PC-3 (cell line): Measurements from ENCODE around the gene KRTAP20-1. TPM values are rescaled to one million over a fixed set of nuclear protein-coding genes. Genes with fewer than 3 reads are reported as not detected.

Experiments
- ATAC-seq: fragments of 200-7000 bp; cut with Tn5 transposase; 2 replicates; pipeline ENCODE4 v1.9.1; 2020; ENCODE audit warnings: mild to moderate bottlenecking, moderate library complexity
- BruUV-seq: library from RNA; stranded (reverse); fragments of 400-500 nt; replicated peaks from 2 replicates; lab custom pipeline; 2021; lab: Mats Ljungman, UMichigan
- CTCF ChIA-PET: fragments of 300-600 bp; sonication (Branson Sonifier 250); formaldehyde crosslinking; loops from one replicate; lab custom pipeline; 2022; ENCODE audit warnings: antibody characterized with exemption; lab: Charles Lee
- POLR2A ChIA-PET: fragments of 300-600 bp; sonication (Branson Sonifier 250); formaldehyde crosslinking; loops from one replicate; lab custom pipeline; 2022; ENCODE audit warnings: antibody characterized with exemption; ENCODE audit not compliant: unreplicated experiment; lab: Charles Lee
- DNase-seq: peaks from one replicate; pipeline ENCODE4 v3.0.0-alpha.2; 2015
- H2AFZ ChIP-seq: fragments of 300-600 bp; sonication (generic); 2 replicates; pipeline ENCODE4 v1.6.0; 2016; ENCODE audit warnings: antibody characterized with exemption, low read length
- H3F3A ChIP-seq: fragments of 300-600 bp; sonication (generic); one replicate; pipeline ENCODE4 v1.6.0; 2017; ENCODE audit warnings: antibody characterized with exemption, low read length, control low read depth, mild to moderate bottlenecking; ENCODE audit not compliant: unreplicated experiment
- H3K27ac ChIP-seq: fragments of 300-600 bp; sonication (generic); 2 replicates; pipeline ENCODE4 v1.5.1; 2016; ENCODE audit warnings: mild to moderate bottlenecking, low read length
- H3K27me3 ChIP-seq: fragments of 300-600 bp; sonication (generic); 2 replicates; pipeline ENCODE4 v1.6.1; 2016; ENCODE audit warnings: low read length, mixed read lengths
- H3K36me3 ChIP-seq: fragments of 300-600 bp; sonication (generic); 2 replicates; pipeline ENCODE4 v1.6.1; 2016; ENCODE audit warnings: low read depth, mixed run types, low read length, mixed read lengths
- H3K4me1 ChIP-seq: fragments of 300-600 bp; sonication (generic); 2 replicates; pipeline ENCODE4 v1.5.1; 2016; ENCODE audit warnings: low read length; ENCODE audit not compliant: insufficient read depth
- H3K4me2 ChIP-seq: fragments of 300-600 bp; sonication (generic); 2 replicates; pipeline ENCODE4 v1.6.0; 2016; ENCODE audit warnings: low read length
- H3K4me3 ChIP-seq: fragments of 300-600 bp; sonication (generic); 2 replicates; pipeline ENCODE4 v1.5.1; 2016; ENCODE audit warnings: mild to moderate bottlenecking, low read length, mixed read lengths
- H3K79me2 ChIP-seq: fragments of 300-600 bp; sonication (generic); 2 replicates; pipeline ENCODE4 v1.6.1; 2017; ENCODE audit warnings: low read length, mixed read lengths
- H3K9ac ChIP-seq: fragments of 300-600 bp; sonication (generic); 2 replicates; pipeline ENCODE4 v1.6.0; 2016; ENCODE audit warnings: mild to moderate bottlenecking, low read length
- H3K9me2 ChIP-seq: fragments of 300-600 bp; sonication (generic); replicated peaks from 2 replicates; pipeline ENCODE4 v1.6.1; 2016; ENCODE audit warnings: mixed run types, low read length, mixed read lengths
- H3K9me3 ChIP-seq: fragments of 300-600 bp; sonication (generic); 2 replicates; pipeline ENCODE4 v1.6.1; 2016; ENCODE audit warnings: low read length, mixed read lengths
- H4K20me1 ChIP-seq: fragments of 300-600 bp; sonication (generic); 2 replicates; pipeline ENCODE4 v1.6.1; 2016; ENCODE audit warnings: low read length, mixed read lengths
- CTCF ChIP-seq: fragments of 300-600 bp; sonication (generic); conservative IDR thresholded peaks from 2 replicates; pipeline ENCODE4 v1.5.1; 2017; ENCODE audit warnings: antibody characterized with exemption, low read depth, mild to moderate bottlenecking, low read length
- EZH2 ChIP-seq: fragments of 300-600 bp; sonication (generic); IDR thresholded peaks from one replicate; pipeline ENCODE4 v1.6.1; 2017; ENCODE audit warnings: antibody characterized with exemption, mild to moderate bottlenecking, low read length; ENCODE audit not compliant: unreplicated experiment
- EZH2phosphoT487 ChIP-seq: fragments of 300-600 bp; sonication (generic); IDR thresholded peaks from 2 replicates; pipeline ENCODE4 v1.6.1; 2018; ENCODE audit warnings: mild to moderate bottlenecking, antibody characterized with exemption, low read length, borderline replicate concordance
- intact Hi-C: fragments of 100-400 bp; cut with micrococcal nuclease; formaldehyde crosslinking; loops from 2 replicates; pipeline ENCODE4 v1.9.0; 2023
- total RNA-seq: library from RNA; depleted of rRNA; stranded (reverse); fragments of >200 nt; gene quantifications from 2 replicates; pipeline ENCODE4 v1.2.3, GENCODE V29; 2014; rRNA removed

Gene KRTAP20-1
- total RNA-seq, 1 experiment from 2014 or later: not detected

DNA sequence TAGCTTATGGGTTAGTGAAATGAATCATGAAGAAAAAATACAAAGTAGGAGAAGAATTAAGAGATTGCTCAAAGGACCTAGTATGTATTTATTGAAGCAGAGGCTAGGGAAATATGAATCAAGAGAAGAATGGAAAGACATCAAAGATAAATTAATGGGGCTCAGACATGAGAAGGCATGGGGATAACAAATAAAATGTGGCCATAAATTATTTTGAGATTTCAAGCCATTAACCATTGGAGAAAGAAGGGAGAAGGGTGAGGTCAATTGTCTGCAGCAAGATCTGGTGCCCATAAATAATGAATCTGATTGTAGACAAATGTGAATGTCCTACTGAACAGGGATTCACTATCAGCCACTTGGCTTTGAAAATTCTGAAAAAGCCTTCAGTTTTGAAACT, 36.7 kb downstream of the KRTAP20-1 start:
- BruUV-seq: no TSS peak
- intact Hi-C loops: no loop called here
- Histone ChIP-seq H3K36me3 (no peaks in the 10 kb centered on the region), H3K4me1 (peaks cover 12% of the 10 kb centered on the region), H3K27ac (no peak overlapping the region), H2AFZ (no peak overlapping the region), H3K9ac (no peak overlapping the region), H3K9me3 (no peaks in the 10 kb centered on the region), H3F3A (no peaks in the 10 kb centered on the region), H3K4me3 (no peak overlapping the region), H3K79me2 (no peaks in the 10 kb centered on the region), H4K20me1 (no peaks in the 10 kb centered on the region), H3K9me2 (no peaks in the 10 kb centered on the region), H3K27me3 (no peaks in the 10 kb centered on the region), H3K4me2 (no peak overlapping the region)
- POLR2A ChIA-PET: interaction anchor here (0.6 kb wide), 1 partner anchor 1571 kb away, joined by 3 read pairs; no protein-coding TSS in a partner anchor
- DNase-seq: no peak
- CTCF ChIA-PET: no interaction called here
- TF ChIP-seq EZH2 (no peak), EZH2phosphoT487 (no peak), CTCF (no peak)
- no peak for ATAC-seq

Other genes starting within 250 kb of the KRTAP20-1 start
- not detected in 2 replicates for gene KRTAP13-2, start 244.2 kb upstream of the KRTAP20-1 start, total RNA-seq
- not detected in 2 replicates for gene KRTAP13-1, start 220.4 kb upstream of the KRTAP20-1 start, total RNA-seq
- not detected in 2 replicates for gene KRTAP13-3, start 190.5 kb upstream of the KRTAP20-1 start, total RNA-seq
- gene KRTAP13-4, start 186.2 kb upstream of the KRTAP20-1 start, total RNA-seq: not detected in 2 replicates
- gene KRTAP15-1, start 176.2 kb upstream of the KRTAP20-1 start, total RNA-seq: not detected in 2 replicates
- not detected in 2 replicates for gene KRTAP19-1, start 136.1 kb upstream of the KRTAP20-1 start, total RNA-seq
- gene KRTAP19-2, start 129.0 kb upstream of the KRTAP20-1 start, total RNA-seq: not detected in 2 replicates
- gene KRTAP19-3, start 124.4 kb upstream of the KRTAP20-1 start, total RNA-seq: not detected in 2 replicates
- not detected in 2 replicates for gene KRTAP19-4, start 119.3 kb upstream of the KRTAP20-1 start, total RNA-seq
- gene KRTAP19-5, start 114.3 kb upstream of the KRTAP20-1 start, total RNA-seq: not detected in 2 replicates
- gene KRTAP19-6, start 74.6 kb upstream of the KRTAP20-1 start, total RNA-seq: not detected in 2 replicates
- gene KRTAP19-7, start 55.1 kb upstream of the KRTAP20-1 start, total RNA-seq: not detected in 2 replicates
- not detected in 2 replicates for gene KRTAP22-2, start 26.0 kb upstream of the KRTAP20-1 start, total RNA-seq
- not detected in 2 replicates for gene KRTAP6-3, start 24.0 kb upstream of the KRTAP20-1 start, total RNA-seq
- gene KRTAP6-2, start 17.5 kb upstream of the KRTAP20-1 start, total RNA-seq: not detected in 2 replicates
- not detected in 2 replicates for gene KRTAP22-1, start 15.3 kb upstream of the KRTAP20-1 start, total RNA-seq
- gene KRTAP6-1, start 2.5 kb upstream of the KRTAP20-1 start, total RNA-seq: not detected in 2 replicates
- not detected in 2 replicates for gene KRTAP20-4, start 4.2 kb downstream of the KRTAP20-1 start, total RNA-seq
- gene KRTAP20-2, start 18.8 kb downstream of the KRTAP20-1 start, total RNA-seq: 0.51 TPM in 1 of 2 replicates, not detected in the other
- gene KRTAP20-3, start 26.4 kb downstream of the KRTAP20-1 start, total RNA-seq: not detected in 2 replicates
- gene KRTAP21-3, start 102.4 kb downstream of the KRTAP20-1 start, total RNA-seq: not detected in 2 replicates
- not detected in 2 replicates for gene KRTAP21-2, start 130.8 kb downstream of the KRTAP20-1 start, total RNA-seq
- not detected in 2 replicates for gene KRTAP21-1, start 139.0 kb downstream of the KRTAP20-1 start, total RNA-seq
- gene KRTAP8-1, start 196.8 kb downstream of the KRTAP20-1 start, total RNA-seq: not detected in 2 replicates
- not detected in 2 replicates for gene KRTAP7-1, start 213.3 kb downstream of the KRTAP20-1 start, total RNA-seq